Stimulated activated CD4-positive, alpha-beta T cell treated with anti-CD3 and anti-CD28 coated beads, Interleukin-4, amount 100 ng/mL, for 1 hour (primary cell): ENCODE measurements around the gene CSF3.

Experiments used
- DNase-seq: peaks from one replicate; pipeline ENCODE4 v3.0.0-alpha.2; 2020

CSF3 gene

DNA sequence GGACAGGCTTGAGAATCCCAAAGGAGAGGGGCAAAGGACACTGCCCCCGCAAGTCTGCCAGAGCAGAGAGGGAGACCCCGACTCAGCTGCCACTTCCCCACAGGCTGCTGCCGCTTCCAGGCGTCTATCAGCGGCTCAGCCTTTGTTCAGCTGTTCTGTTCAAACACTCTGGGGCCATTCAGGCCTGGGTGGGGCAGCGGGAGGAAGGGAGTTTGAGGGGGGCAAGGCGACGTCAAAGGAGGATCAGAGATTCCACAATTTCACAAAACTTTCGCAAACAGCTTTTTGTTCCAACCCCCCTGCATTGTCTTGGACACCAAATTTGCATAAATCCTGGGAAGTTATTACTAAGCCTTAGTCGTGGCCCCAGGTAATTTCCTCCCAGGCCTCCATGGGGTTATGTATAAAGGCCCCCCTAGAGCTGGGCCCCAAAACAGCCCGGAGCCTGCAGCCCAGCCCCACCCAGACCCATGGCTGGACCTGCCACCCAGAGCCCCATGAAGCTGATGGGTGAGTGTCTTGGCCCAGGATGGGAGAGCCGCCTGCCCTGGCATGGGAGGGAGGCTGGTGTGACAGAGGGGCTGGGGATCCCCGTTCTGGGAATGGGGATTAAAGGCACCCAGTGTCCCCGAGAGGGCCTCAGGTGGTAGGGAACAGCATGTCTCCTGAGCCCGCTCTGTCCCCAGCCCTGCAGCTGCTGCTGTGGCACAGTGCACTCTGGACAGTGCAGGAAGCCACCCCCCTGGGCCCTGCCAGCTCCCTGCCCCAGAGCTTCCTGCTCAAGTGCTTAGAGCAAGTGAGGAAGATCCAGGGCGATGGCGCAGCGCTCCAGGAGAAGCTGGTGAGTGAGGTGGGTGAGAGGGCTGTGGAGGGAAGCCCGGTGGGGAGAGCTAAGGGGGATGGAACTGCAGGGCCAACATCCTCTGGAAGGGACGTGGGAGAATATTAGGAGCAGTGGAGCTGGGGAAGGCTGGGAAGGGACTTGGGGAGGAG is at the start of gene CSF3:
Gene CSF3 (plus strand): TSS at position 436 of the 993 bp plus-strand sequence. CDS start 35 bp downstream, at position 471.
- no peak for DNase-seq

DNA sequence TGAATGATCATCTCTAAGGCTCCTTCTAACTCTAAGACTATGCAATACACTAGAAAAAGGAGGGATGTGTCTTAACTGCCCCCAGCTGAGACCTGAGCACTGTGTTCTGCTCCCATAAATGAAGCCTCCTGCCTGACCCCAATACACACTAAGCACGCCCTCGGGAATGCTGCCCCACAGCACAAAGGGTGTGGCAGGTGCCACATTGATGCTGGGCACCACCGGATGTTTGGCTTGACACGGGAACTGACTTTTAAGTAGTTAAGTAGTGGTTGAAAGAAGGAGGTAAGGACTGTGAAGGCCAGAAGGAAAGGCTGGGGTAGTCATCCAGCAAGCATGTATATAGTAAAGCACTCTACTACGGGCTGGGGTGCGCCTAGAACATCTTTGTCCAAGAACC is 48.5 kb upstream of the CSF3 start:
- DNase-seq = no peak

DNA sequence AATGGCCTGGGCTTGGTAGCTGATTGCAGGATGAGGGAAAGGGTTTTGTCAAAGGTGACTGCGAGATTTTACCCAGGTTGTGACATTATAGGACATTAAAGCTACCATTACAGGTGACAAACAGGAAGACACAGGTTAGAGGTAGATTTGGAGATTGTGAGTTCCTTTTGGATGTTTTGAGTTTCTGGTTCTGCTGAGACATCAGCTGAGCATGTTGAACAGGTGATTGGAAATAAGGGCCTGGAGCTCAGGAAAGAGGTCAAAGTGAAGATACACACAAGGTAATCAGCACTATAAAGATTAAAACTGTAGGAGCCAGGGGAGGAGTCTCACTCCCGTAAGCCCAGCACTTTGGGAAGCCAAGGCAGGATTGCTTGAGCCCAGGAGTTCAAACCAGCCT is 46.5 kb upstream of the CSF3 start:
- no peak for DNase-seq

DNA sequence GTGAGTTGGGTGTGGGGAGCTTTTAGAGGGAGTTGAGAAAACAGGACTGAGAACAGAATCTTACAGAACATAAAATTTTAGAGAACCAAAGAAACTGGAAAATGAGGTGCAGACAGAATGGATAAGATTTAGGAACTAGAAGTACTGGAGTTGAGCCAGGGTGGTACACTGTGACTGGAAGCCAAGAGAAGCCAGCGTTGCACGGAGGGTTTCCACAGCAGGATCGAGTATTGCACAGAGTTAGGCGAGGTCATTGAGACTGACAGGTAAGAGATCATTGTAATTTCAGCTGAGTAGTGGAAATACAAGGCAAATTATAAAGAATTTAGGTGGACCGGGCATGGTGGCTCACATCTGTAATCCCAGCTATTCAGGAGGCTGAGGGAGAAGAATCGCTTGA is 45.9 kb upstream of the CSF3 start:
- no peak for DNase-seq

GRCh38 chr17:39970157-39970692 is 45.0 kb upstream of the CSF3 start:
- no peak for DNase-seq

DNA sequence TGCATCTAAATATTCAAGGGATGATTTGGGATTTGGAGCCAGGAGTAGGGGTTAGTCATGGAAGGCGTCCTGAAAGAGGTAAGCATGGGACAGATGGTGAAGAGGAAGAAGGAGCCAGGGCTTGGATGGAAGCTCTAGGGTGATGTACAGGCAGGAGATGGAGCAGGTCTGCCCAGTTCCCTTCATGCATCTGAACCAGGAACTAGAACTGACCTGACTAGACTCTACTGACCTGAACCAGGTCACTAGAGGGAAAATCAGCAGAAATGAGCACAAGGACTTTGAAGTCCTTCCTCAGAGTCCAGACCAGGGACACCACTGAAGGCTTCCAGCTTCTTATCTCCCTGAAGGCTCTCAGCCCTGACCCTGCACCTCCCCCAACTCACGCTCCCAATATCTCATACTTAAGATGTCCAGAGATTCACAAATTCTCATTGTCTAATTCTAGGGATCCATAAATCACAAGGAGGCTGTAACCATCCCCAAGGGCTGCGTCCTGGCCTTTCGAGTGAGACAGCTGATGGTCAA is 44.1 kb upstream of the CSF3 start:
- no peak for DNase-seq

DNA sequence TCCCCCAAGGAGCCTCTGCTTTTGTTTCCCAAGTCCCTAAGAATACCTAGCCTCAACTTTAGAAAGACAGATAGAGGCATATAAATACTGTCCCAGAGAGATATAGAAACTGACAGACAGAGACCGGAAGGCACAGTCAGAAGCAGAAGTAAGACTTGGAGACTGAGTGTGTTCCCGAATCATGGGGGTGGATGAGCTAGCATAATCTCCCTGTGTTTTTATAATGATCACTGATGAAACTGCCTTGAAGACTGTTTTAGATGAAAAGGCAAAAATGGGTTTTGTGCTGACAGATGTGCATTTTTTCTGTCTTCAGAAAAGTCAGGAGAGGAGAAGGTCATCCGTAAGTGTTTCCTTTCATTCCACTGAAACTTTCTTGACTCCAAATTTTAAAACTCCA is 43.0 kb upstream of the CSF3 start:
- no peak for DNase-seq

GRCh38 chr17:39973496-39973895 is 41.7 kb upstream of the CSF3 start:
- DNase-seq = no peak

DNA sequence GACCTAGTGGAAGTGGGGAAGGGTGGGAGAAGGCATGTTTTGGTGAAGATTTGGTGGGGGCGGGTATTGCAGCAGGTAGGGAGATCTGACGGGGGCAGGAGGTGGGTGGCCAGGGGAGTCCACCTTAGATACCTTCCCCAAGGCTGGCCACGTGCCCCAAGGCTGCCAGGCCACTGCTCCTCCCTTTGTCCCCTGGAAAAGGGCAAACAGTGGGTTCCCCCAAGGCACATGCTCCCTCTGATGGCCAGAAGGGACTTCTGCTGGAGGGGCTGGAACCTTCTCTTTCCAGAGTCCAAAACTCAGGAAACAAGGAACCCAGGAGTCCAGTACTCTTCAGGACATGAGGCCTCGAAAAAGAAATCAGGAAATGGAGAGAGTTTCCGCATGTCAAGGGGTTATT is 40.8 kb upstream of the CSF3 start:
- DNase-seq = no peak

DNA sequence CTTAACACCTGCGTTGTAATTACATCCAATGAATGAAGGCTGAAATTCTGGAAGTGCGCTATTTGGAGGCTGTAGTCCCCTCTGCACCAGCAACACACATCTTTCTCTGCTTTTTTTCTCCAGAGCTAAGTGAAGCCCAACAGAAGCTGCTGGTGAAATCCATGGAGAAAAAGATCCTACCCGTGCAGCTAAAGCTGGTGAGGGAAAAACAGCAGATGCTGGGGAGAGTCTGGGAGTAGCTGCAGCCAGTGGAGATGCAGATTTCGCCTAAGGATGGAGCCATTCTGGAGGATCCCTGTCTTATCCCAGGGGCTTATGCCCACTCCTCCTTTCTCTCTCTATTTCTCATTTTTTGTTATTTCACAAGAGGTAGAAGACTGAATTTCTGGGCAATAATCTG is 39.4 kb upstream of the CSF3 start:
- no peak for DNase-seq

- no peak for DNase-seq
Measured at GRCh38 chr17:39979016-39979670, 36.1 kb upstream of the CSF3 start.

- DNase-seq = peak; percentile 21
Measured at GRCh38 chr17:39979893-39980350, 35.3 kb upstream of the CSF3 start.

GRCh38 chr17:39980351-39981206 is 34.7 kb upstream of the CSF3 start, which contains the start of gene PSMD3:
TSS of gene PSMD3 (plus strand) at chr17:39980807. CDS start at chr17:39980971, 164 bp downstream.
- peak; percentile 96 for DNase-seq

DNA sequence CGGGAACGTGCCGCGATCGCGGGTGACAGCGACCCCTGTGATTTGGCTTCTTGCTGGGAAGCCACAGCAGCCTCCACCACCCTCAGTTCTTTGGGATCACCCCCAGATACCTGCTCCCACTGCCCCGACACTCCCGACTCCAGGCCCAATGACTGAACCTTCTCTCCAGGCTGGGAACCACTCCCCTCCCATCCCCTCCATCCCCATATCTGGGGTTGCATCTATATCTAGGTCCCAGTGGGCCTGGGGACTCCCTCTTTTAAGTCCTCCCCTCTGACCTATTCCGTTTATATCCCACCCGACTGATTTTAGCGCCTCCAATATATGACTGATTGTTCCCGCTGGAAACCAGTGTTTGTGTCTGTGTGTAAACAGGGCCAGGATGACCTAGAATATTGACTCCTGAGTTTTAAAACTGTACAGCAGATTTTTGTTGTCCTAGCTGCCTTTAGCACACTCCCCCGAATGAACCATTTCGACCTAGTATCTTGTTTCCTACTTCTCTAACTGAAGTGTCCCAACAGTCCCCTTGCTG is 34.0 kb upstream of the CSF3 start:
- no peak for DNase-seq

DNA sequence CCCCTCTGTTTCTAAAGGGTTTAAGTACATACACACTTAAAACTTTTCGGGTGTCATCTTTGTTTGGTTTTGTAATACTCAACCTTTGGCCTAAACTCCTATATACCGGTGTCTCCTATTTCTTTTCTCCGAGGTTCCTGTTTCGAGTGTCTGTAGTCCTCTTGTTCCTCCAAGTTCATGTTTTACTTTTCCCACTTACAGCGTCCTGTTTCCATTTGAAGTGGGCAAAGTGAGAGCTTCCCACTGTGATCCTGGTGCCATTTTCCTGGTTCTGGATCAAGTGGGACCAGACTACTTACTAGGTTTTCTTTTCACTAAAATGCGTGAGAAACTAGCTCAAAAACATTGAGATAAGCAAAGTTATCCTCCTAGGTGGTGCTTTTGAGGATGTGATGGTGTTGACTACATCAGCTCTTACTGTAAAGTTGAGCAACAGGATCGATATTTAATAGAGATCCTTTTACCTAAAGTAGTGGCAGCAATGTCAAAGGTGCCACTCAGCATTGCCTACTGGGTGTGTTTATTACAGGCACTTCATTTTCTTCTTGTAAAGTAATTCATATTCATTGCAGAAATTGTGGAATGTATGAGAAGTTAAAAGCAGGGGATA is 33.4 kb upstream of the CSF3 start:
- DNase-seq = no peak

DNA sequence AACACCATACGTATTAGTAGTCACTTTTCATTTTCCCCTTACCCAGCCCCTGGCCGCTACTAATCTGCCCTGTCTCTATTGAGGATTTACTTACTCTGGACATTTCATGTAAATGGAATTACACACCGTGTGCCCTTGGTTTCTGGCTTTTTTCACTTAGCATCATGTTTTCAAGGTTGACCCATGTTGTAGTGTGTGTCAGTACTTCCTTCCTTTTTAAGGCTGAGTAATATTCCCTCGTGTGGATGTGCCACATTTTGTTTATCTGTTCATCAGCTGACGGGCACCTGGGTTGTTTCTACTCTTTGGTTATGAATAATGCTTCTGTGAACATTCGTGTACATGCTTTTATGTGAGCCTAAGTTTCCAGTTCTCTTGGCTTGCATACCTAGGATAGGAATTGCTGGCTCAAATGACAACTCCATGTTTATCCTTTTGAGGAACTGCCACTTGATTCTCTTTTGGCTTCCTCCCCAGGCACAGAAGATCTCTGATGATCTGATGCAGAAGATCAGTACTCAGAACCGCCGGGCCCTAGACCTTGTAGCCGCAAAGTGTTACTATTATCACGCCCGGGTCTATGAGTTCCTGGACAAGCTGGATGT is 26.9 kb upstream of the CSF3 start:
- no peak for DNase-seq

DNA sequence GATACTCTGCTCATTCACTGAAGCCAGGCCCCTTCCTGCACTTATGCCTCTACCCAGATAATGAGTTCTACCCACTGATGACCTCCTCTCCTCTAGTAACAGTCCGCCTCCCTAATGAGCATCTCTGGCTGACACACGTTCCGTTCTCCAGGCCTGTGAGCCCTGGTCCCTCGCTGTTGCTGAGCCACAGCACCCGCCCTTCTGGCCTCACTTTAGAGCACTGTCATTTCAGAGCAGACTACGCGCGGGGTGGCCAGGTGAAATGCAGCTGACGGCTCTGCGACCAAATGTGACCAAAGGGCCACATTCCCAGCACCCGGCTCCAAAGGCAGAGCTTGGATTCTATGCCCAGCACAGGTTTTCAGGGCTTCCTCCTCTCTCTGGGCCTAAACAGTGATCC is 20.8 kb upstream of the CSF3 start:
- no peak for DNase-seq

GRCh38 chr17:39995438-39995837 is 19.8 kb upstream of the CSF3 start:
- no peak for DNase-seq

DNA sequence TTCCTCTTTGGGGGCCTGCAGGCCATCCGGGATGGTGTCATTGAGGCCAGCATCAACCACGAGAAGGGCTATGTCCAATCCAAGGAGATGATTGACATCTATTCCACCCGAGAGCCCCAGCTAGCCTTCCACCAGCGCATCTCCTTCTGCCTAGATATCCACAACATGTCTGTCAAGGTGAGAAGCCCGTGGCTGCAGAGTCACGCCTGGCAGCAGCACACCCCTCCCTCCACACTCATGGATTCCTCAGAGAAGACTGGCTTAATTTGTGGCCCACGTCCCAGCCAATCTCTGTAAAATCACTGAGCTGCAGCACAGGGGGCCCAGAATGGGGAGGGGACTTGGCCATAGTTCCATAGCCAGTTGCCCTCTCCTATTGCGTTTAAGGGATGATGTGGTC is 19.1 kb upstream of the CSF3 start:
- no peak for DNase-seq

DNA sequence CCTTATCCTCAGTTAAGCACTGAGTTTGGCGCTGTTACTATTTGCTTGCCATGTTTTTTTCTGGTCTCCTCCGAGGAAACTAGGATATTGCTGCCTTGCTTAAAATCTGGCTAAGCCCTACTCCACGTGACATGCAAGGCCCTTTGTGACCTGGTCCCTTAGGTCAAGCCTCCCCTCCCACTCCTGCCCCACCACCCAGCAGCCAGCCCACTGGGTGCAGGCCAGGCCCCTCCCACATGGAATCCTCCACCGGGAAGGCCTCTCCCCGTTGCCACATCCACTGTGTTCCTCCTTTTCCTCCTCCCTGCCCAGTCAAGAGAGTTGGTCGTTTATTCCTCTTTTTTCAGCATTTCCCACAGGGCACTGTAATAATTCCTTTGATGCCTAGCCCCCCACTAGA is 18.4 kb upstream of the CSF3 start:
- no peak for DNase-seq

- DNase-seq = no peak
Measured at GRCh38 chr17:39997543-39997942, 17.7 kb upstream of the CSF3 start.
